Right cardiac atrium (tissue), 5 donors: ENCODE measurements around the gene CYP2D6. TPM values are rescaled to one million over a fixed set of nuclear protein-coding genes. Genes with fewer than 3 reads are reported as not detected.
"Not testable (repeated sequence)": the region's sequence is repeated elsewhere in the genome, so short reads cannot be mapped to it uniquely, and the experiment has no call there.

Experiments
- ATAC-seq, 2 donors: fragments of 200-7000 bp; cut with Tn5 transposase; one replicate each; pipeline versions ENCODE4 v1.8.0 to v1.9.1; 2020; ENCODE audit warnings: moderate library complexity in 2 of 2, mild to moderate bottlenecking in 1 of 2
- DNase-seq, 3 donors: peaks; one replicate each; pipeline ENCODE4 v3.0.0-alpha.2; 2020
- H3K27ac ChIP-seq: one replicate; pipeline ENCODE4 v1.5.1; 2013; ENCODE audit warnings: mild to moderate bottlenecking, low read length, control low read depth, moderate library complexity
- H3K27me3 ChIP-seq: one replicate; pipeline ENCODE4 v1.6.1; 2013; ENCODE audit not compliant: control insufficient read depth, insufficient read depth
- H3K4me1 ChIP-seq: one replicate; pipeline ENCODE4 v1.6.1; 2013; ENCODE audit warnings: low read length; ENCODE audit not compliant: control insufficient read depth, insufficient read depth
- H3K4me3 ChIP-seq: one replicate; pipeline ENCODE4 v1.5.1; 2013; ENCODE audit warnings: low read length, control low read depth
- H3K9me3 ChIP-seq: one replicate; pipeline ENCODE4 v1.6.1; 2013; ENCODE audit warnings: low read length; ENCODE audit not compliant: control insufficient read depth
- WGBS: extraction: QIAGEN DNeasy Blood & Tissue Kit; methylation state at CpG from one replicate; pipeline ENCODE4 v1.1.7; 2013; 5-methylcytosine and 5-hydroxymethylcytosine counted together
- intact Hi-C, 4 donors: fragments of 100-400 bp; cut with DNase I; formaldehyde crosslinking; loops; one replicate each; pipeline versions ENCODE4 v1.11.0 to v1.14.0; 2022 to 2023
- polyA plus RNA-seq: library from polyadenylated mRNA; stranded (reverse); fragments of 200-250 nt; gene quantifications from one replicate; pipeline ENCODE4 v1.2.3, GENCODE V29; 2013
- total RNA-seq, 4 donors: library from RNA; stranded (reverse); fragmentation: NEBNext Ultra II Directional; extraction: Animal tissue kit (Norgen Biotek cat#: 25700); gene quantifications; one replicate each; pipeline ENCODE4 v1.2.1, GENCODE V29; 2021
- donor health status: healthy with polysubstance abuse.
- donor health status: DM: no; HTN: yes; CAD: no.
- donor health status: DM: no; HTN: no; CAD: no.
- donor health status: DM: no; HTN: yes; CAD: no; lungs with severe emphysema.
- donor health status: DM: yes; HTN: yes; CAD: no.

Gene CYP2D6
- total and polyA plus RNA-seq, 5 donors, result 0.19 to 0.29 (median 0.24) TPM

- intact Hi-C loops, result no loop called here
- peak in 1 of 3 donors; percentile 44 for DNase-seq
- WGBS, result 92% methylated on average over 54 of the region's 54 CpGs
- no peaks in the 10 kb centered on the region for H3K27me3 ChIP-seq
- H3K4me1 ChIP-seq, result no peaks in the 10 kb centered on the region
- no peak overlapping the region for H3K27ac ChIP-seq
- no peak overlapping the region for H3K4me3 ChIP-seq
- no peaks in the 10 kb centered on the region for H3K9me3 ChIP-seq
- peak in 1 of 2 donors; percentile 7 for ATAC-seq
Observed at GRCh38 chr22:42142771-42143461, 12.3 kb upstream of the CYP2D6 start.

GRCh38 chr22:42141307-42142057 is 10.9 kb upstream of the CYP2D6 start:
- H3K27me3 ChIP-seq, H3K4me1 ChIP-seq, intact Hi-C loops, H3K27ac ChIP-seq, H3K4me3 ChIP-seq, ATAC-seq, H3K9me3 ChIP-seq: not testable (repeated sequence)
- 92% methylated on average over 22 of the region's 24 CpGs for WGBS
- DNase-seq, result peak in 1 of 3 donors; percentile 27

GRCh38 chr22:42140153-42140552 is 9.5 kb upstream of the CYP2D6 start:
- 97% methylated on average over 13 of the region's 17 CpGs for WGBS
- H3K4me3 ChIP-seq, H3K4me1 ChIP-seq, intact Hi-C loops, H3K27me3 ChIP-seq, H3K27ac ChIP-seq, H3K9me3 ChIP-seq, ATAC-seq, DNase-seq: not testable (repeated sequence)

DNA sequence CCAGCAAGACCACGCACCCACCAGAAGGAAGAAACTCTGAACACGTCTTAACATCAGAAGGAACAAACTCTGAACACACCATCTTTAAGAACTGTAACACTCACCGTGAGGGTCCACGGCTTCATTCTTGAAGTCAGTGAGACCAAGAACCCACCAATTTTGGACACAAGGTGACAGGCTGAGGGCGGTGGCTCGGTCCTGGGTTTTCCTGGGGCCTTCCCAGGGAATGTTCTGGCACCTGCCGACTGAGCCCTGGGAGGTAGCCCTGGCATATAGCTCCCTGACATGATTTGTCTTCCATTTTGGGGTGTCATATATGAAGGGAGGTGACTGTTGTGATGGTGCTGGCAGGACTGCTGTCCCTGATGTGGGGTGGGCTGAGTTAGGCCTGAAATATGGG is 8.9 kb upstream of the CYP2D6 start:
- H3K9me3 ChIP-seq, H3K27me3 ChIP-seq, H3K4me3 ChIP-seq, ATAC-seq, H3K27ac ChIP-seq, H3K4me1 ChIP-seq, intact Hi-C loops, DNase-seq: not testable (repeated sequence)
- 91% methylated on average over 7 of the region's 7 CpGs for WGBS

GRCh38 chr22:42138972-42139371 is 8.4 kb upstream of the CYP2D6 start:
- DNase-seq (no peak), ATAC-seq (no peak)
- 96% methylated on average over 2 of the region's 2 CpGs for WGBS
- intact Hi-C loops, result no loop called here
- Histone ChIP-seq H3K4me1 (no peaks in the 10 kb centered on the region), H3K27ac (no peak overlapping the region), H3K27me3 (no peaks in the 10 kb centered on the region), H3K9me3 (no peaks in the 10 kb centered on the region), H3K4me3 (no peak overlapping the region)

- 89% methylated on average over 31 of the region's 31 CpGs for WGBS
- DNase-seq, result peak in 1 of 3 donors; percentile 39
- H3K4me1 ChIP-seq, result no peaks in the 10 kb centered on the region
- H3K4me3 ChIP-seq, result no peak overlapping the region
- no peak for ATAC-seq
- no peaks in the 10 kb centered on the region for H3K9me3 ChIP-seq
- H3K27me3 ChIP-seq, result no peaks in the 10 kb centered on the region
- H3K27ac ChIP-seq, result no peak overlapping the region
- intact Hi-C loops, result no loop called here
Observed at GRCh38 chr22:42138122-42138770, 7.6 kb upstream of the CYP2D6 start.

GRCh38 chr22:42135688-42136087 is 5.1 kb upstream of the CYP2D6 start:
- H3K27ac ChIP-seq, DNase-seq, H3K9me3 ChIP-seq, H3K27me3 ChIP-seq, intact Hi-C loops, H3K4me3 ChIP-seq, ATAC-seq, H3K4me1 ChIP-seq: not testable (repeated sequence)
- no CpG with 5 or more reads among the region's 4 CpGs for WGBS

DNA sequence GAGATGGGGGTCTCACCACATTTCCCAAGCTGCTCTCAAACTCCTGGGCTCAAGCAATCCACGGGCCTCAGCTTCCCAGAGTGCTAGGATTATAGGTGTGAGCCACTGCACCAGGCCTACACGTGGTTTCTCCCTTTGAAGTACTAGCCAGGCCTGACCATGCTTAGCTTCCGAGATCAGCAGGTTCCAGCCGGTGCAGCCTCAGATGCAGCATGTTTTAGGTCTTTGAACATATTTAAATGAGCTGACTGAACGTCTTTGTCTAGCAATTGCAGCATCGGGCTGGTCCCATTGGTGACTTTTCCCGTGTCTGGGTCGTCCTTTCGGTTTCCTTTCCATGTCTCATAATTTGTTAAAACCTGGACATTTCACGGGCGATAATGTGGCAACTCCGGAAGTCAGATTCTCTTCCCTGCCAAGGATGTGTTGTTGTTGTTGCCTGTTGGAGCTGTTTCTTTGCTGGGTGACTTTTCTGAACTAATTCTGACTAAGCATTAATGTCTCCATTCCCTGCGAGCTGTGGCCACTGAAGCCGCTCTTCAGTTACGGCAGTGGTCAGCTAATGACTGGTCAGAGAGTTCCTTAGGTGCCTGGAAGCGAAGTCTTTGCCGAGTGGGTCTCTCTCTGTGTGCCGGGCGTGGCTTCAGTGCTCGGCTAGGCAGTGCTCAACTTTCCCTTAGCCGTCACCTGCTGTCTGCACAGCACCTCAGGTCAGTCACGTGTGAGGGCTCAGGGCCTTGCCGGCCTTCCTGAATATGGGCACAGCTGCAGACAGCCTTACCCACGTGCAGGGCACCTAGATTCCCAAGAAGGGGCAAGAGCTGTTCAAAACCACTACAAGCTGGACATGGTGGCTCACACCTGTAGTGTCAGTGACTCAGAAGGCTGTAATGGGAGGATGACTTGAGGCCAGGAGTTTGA is 3.8 kb upstream of the CYP2D6 start:
- intact Hi-C loops, result no loop called here
- H3K27ac ChIP-seq, result no peak overlapping the region
- WGBS, result 81% methylated on average over 24 of the region's 24 CpGs
- DNase-seq (no peak), ATAC-seq (no peak)
- no peak overlapping the region for H3K4me3 ChIP-seq
- no peaks in the 10 kb centered on the region for H3K4me1 ChIP-seq
- H3K9me3 ChIP-seq, result no peaks in the 10 kb centered on the region
- H3K27me3 ChIP-seq, result no peaks in the 10 kb centered on the region

GRCh38 chr22:42132457-42132856 is 1.8 kb upstream of the CYP2D6 start:
- intact Hi-C loops, result no loop called here
- no peak overlapping the region for H3K27ac ChIP-seq
- no peak for ATAC-seq
- no peaks in the 10 kb centered on the region for H3K27me3 ChIP-seq
- no peaks in the 10 kb centered on the region for H3K4me1 ChIP-seq
- DNase-seq, result no peak
- H3K4me3 ChIP-seq, result no peak overlapping the region
- WGBS, result 67% methylated on average over 13 of the region's 13 CpGs
- H3K9me3 ChIP-seq, result no peaks in the 10 kb centered on the region

GRCh38 chr22:42131562-42131961 is 952 bp upstream of the CYP2D6 start:
- H3K4me1 ChIP-seq, result no peaks in the 10 kb centered on the region
- DNase-seq (no peak), ATAC-seq (no peak)
- H3K4me3 ChIP-seq, result no peak overlapping the region
- WGBS, result 72% methylated on average over 8 of the region's 8 CpGs
- no peaks in the 10 kb centered on the region for H3K27me3 ChIP-seq
- H3K9me3 ChIP-seq, result no peaks in the 10 kb centered on the region
- no peak overlapping the region for H3K27ac ChIP-seq
- intact Hi-C loops, result no loop called here
